ENCODE data around the gene ADAMTS2.

Gene ADAMTS2

DNA sequence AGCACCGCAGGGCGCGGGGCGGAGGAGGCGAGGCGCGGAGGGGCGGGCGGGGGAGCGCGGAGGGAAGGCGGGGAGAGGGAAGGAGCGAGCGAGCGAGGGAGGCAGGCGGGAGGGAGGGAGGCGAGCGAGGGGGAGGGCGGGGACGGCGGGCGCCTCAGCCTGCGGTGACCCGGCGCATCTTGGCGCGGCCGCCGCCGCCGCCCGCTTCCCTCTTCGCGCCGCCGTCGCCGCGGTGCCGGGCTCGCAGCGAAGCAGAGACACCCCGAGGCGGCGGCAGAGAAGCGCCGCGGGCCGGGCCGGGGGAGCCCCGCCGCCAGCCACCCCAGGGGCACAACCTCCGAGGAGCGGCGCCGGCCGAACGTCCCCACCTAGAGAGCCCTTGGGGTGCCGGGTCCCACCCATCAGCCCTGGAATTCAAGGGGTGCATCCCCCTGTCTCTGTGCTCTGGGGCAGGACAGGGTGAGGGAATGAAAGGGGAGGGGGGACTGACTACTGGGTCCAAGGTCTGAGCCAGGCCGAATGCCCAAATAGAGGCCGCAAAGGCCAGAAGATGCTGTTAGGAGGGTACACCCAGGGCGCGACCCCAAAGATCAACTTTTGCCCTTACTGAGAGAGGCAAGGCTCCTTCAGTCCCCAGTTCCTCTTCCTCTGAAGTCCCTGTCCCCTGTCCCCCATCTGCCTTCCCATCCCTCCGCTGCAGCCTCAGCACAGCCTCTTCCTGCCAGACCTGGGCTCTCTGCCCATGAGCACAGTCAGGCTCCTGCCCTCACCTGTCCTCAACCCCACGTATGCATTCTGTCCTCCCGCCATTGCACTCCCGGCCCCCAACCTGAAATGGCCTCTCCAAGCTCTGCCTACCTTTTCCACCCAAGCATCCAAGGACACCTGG lies at the start of gene ADAMTS2:
ADAMTS2 (minus strand) TSS at position 29 of the 889 bp plus-strand sequence. CDS start 133 bp downstream, outside the sequence.
- no peak for DNase-seq (ENCODE audit: low read depth)

GRCh38 chr5:179393078-179393477 lies 47.8 kb upstream of the ADAMTS2 start:
- no peak for DNase-seq (ENCODE audit: low read depth)

GRCh38 chr5:179387151-179388110 lies 42.2 kb upstream of the ADAMTS2 start:
- no peak for DNase-seq (ENCODE audit: low read depth)

DNA sequence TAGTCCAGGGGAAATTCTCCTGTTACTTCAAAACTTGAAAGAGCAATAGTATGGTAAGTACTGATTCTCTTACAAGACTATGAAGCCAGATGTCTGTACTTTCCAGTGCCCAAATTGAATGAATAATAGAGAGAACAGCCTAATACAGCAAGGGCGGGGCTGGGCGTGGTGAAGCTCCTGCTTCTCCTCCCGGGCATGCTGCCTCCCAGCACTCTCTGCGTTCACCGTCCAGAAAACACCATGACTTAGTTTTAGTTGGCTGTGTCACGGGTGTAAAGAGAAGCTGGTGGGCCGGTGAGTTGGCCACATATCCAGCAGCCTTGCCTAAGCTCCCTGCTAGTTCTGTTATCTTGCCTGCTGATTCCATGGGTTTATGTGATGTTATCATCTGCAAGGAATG lies 40.7 kb upstream of the ADAMTS2 start:
- no peak for DNase-seq (ENCODE audit: low read depth)

- no peak for DNase-seq (ENCODE audit: low read depth)
These were observed 37.2 kb upstream of the ADAMTS2 start for GRCh38 chr5:179382486-179382885.

- DNase-seq (ENCODE audit: low read depth) = no peak
These were observed 36.4 kb upstream of the ADAMTS2 start for GRCh38 chr5:179381691-179382090.

DNA sequence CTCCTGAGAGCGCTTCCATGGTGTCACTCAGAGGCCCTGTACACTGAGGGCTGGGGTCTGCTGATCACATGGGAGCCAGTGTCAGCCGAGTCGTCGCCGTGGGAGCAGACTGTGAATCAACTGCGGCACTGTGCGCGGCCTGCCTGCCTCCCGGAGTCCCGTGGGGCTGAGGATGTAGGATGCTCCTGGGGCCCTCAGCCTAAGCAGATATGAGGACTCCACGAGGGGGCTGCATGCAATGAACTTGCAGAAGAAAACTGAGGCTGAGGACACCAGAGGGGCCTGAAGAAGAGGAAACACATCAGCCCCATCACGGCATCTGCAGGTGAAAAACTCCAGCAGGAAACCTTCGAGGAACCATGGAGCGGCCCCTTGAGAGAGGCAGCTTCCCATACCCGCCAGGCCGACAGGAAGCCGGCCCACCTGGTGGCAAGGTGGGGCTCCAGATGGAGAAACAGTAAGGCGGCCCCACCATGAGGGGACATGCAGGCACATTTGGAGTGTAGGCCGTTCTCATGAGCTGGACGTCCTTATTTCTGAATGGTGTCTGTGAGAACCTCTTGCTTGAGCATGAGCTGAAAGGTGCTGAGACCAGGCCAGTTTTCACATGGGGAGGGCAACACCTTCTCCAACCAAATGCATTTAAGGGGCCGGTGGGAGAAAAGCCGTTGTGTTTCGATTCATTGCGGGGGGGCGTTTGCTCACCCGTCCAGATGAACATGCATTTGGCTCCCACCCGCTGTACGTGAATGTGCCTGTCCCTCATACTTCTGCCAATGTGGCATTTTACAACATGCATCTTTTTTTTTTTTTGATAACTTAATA lies 35.2 kb upstream of the ADAMTS2 start:
- no peak for DNase-seq (ENCODE audit: low read depth)

DNA sequence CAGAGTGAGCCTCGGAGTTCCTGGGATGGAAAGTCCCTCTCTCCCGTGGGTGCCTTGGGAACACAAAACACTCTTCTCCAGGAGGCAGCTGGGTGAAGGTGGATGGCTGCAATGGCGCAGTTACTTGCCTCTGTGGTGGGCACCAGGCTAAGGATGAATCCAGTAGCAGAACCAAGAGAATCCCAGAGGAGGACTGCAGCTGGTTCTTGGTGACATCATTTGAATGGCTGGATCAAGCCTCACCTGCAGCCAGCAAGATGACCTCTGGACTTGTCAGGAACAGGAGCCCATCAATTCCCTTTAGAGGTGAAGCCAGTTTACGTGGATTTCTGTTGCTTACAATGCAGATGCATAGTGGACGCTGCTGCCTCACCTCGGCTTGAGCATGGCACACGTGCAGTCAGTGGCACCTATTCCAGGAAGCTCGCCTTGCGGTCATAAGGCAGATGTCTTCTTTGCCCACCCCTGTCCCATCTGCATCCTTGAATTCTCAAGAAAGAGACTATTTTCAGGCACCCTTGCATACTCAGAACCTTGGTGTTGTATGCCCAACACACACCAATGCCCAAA lies 34.1 kb upstream of the ADAMTS2 start:
- no peak for DNase-seq (ENCODE audit: low read depth)

DNA sequence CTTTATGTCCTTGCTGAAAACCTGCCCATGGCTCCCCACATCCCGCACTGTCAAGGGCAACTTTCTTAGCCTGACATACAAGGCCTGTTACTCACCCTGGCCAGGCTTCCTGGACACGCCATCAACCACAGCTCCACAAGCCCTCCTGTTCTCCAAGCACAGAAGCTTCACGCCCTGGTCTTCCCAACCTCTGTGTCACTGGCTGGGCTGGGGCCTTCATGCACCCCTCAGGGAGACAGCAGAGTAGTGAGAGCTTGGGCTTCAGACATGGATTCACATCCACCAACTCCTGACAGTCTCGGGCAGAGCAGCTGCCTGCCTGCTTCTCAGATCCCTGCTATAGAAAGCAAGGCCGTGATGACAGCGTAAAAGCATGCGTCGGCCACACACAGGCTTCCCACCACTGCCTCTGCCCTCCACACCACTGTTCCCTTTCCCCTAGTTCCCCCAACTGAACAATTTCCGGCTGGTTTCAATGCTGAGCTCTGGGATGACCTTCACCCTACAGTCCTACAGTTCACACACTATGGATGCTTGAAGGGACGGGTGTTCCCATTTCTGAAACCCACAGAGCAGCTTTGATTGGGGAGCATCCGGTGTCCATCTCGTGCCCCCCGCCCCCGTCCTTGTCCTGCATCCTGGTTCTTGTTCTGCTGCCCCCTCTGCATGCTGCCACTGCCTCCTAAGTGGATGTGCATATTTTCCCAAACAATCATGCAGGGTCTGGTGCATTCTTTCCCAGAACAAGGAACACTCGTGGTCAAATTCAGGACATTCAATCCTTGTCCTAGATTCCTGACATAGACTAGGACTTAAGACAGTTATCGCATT lies 33.4 kb upstream of the ADAMTS2 start:
- DNase-seq (ENCODE audit: low read depth) = no peak

- DNase-seq (ENCODE audit: low read depth) = no peak
These were observed 32.8 kb upstream of the ADAMTS2 start for GRCh38 chr5:179378116-179378440.

- no peak for DNase-seq (ENCODE audit: low read depth)
These were observed 32.3 kb upstream of the ADAMTS2 start for GRCh38 chr5:179377421-179378115.

DNA sequence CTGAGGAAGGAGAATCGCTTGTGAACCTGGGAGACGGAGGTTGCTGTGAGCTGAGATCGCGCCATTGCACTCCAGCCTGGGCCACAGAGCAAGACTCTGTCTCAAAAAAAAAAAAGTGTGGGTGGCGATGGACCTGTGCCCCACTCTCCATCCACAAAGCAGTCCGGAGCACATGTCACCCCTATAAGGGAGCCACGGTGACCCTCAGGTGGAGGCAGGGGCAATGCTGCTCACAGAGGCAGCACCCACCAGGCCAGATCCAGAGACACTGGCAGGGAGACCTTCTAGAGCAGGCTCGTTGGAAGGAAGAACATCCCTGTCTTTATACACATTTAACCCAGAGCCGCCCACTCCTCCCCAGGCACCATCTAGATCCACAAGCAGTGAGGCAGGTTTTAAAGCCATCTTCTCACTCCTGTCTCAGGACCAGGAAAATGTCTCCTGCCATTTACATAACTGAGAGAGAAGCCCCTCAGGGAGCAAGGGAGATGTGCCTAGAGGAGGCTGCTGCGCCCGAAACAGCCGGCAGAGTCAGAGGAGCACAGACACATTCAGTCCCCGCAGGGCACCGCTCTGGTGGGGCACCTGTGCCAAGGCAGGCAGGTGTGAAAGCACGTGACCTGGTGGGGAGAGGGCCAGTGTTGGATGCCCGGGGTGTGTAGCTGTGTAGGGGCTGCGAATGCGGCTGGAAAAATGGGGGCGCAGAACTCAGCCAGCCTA lies 31.6 kb upstream of the ADAMTS2 start:
- DNase-seq (ENCODE audit: low read depth) = no peak

DNA sequence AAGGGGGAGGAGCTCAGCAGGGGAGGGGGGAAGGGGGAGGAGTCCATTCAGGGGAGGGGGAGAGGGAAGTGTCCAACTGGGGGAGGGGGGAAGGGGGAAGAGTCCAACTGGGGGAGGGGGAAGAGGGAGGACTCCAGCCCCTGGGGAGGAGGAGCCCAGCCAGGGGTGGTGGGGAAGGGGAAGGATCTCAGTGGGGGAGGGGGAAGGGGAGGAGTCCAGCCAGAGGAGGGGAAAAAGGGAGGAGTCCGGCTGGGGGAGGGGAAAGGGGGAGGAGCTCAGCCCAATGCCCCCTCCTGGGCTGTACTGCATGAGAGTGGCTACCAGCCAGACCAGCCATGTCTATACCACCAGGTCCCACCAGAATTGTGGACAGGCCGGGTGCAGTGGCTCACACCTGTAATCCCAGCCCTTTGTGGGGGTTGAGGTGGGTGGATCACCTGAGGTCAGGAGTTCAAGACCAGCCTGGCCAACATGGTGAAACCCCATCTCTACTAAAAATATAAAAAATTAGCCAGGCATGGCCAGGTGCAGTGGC lies 30.6 kb upstream of the ADAMTS2 start:
- DNase-seq (ENCODE audit: low read depth) = no peak

- no peak for DNase-seq (ENCODE audit: low read depth)
These were observed 30.0 kb upstream of the ADAMTS2 start for GRCh38 chr5:179375236-179375685.

- no peak for DNase-seq (ENCODE audit: low read depth)
These were observed 29.4 kb upstream of the ADAMTS2 start for GRCh38 chr5:179374506-179375235.

DNA sequence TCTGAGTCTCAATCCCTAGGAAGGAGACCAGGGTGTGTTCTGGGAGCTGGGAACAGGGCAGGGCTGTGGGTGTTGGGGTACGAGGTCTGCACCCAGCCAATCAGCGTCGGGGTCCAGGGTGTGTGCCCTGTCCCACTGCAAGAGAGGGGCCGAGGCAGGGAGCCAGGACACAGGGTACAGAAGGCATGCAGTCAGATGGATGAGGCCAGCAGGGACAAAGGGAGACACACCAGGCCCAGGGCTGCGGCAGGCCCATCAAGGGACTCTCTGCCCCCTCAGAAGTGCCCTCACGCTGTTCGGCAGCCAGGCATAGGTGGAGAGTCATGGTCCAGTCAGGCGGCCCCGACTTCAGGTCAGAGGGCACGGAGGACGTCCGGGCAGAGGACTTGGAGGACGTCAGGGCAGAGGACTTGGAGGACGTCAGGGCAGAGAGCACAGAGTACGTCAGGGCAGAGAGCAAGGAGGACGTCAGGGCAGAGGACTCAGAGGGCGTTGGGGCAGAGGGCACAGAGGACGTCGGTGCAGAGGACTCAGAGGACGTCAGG lies 28.8 kb upstream of the ADAMTS2 start:
- no peak for DNase-seq (ENCODE audit: low read depth)

GRCh38 chr5:179373101-179373934 lies 28.1 kb upstream of the ADAMTS2 start:
- DNase-seq (ENCODE audit: low read depth) = no peak
